HG03439 (cell line): ENCODE measurements around the gene MTIF3.
"Not testable (repeated sequence)": the region's sequence is repeated elsewhere in the genome, so short reads cannot be mapped to it uniquely, and the experiment has no call there.

Experiments
- ATAC-seq: cut with Tn5 transposase; IDR thresholded peaks from one replicate; pipeline ENCODE4 v1.9.1; 2021; ENCODE audit warnings: mild to moderate bottlenecking, moderate library complexity; ENCODE audit not compliant: unreplicated experiment

Gene MTIF3

DNA sequence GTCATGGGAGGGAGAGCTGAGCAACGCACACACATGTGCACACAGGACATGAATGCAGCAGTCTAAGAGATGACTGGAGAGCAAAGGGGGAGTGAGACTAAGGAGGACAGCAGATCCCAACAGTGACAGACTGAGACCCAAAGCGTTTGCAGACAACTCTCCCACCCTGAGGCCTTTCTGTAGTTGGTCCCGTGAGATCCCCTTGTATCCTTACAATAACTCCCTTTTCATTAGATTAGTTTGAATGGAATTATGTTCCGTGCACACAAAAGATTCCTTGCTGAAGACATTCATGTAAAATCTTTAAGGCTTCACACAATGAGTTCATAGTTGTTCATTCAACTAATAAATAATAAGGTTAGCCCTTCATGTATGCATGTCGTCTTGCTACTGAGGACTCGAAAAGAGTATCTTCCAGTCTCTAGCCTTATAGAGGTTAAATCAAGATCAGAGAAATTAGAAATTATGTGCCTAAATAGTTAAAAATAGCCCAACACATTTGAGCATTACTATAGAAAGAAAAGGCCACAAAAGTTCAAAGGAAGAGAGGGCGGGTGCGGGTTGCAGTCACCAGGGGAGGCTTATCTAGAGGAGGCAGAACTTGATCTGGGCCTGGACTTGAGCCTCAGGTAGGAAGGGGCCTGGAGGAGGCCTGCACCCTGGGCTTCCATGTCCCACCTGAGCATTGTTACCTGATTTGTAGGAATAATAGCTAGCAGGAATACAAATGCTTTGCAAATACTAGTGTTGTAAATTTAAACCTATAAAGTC lies 29.1 kb downstream of the MTIF3 start:
- ATAC-seq = no peak

DNA sequence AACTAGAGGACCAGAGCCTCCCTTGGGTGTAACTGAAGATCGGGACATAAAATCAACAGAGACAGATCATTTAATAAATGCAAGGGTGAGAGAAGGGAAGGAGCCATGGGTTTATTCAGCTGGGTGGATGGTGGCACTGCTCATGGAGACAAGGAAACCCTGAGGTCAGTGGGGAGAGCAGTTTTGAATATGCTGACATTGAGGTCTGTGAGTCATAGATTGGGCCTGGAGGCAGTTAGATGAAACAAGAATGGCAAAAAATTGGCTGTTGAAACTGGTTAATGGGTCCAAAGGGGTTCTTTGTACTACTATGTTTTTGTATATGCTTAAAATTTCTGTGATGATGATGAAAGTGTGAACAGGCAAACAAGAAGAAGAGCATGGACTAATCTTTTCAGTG lies 31.0 kb downstream of the MTIF3 start:
- ATAC-seq = no peak

- ATAC-seq = no peak
These were observed 35.2 kb downstream of the MTIF3 start for GRCh38 chr13:27415116-27415515.

DNA sequence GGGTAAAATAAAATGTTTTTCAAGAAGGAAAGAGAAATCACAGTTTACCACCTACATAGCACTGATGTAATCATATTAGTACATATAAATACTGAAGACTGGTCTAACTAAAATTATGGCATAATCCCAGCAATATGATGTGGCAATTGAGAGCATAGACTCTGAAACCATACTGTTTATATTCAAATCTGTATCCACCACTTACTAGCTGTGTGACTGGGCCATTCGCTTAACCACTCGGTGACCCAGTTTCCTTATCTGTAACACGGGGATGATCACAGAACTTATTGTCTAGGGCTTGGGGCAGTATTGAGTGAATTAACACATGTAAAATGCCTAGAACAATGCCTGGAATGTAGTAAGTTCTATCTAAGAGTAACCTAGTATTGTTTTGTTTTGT lies 39.0 kb downstream of the MTIF3 start:
- ATAC-seq = no peak

DNA sequence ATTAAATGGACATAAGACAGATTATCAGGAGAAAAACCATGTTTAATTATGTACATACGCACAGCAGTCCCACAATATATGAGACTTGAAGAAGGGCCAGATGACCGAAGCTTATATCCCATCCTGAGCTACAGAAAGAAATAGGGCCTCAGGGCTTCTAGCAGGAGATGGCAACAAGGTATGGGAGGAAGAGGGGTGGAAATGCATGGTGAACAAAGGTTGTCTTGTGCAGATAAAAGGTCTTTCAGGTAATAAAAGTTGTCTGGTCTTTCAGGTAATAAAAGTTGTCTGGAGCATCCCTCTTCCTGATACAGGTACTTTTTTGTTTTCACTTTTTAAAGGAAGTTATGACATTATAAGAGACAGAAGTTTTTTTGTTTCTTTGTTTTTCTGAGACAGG lies 41.4 kb downstream of the MTIF3 start:
- no peak for ATAC-seq

DNA sequence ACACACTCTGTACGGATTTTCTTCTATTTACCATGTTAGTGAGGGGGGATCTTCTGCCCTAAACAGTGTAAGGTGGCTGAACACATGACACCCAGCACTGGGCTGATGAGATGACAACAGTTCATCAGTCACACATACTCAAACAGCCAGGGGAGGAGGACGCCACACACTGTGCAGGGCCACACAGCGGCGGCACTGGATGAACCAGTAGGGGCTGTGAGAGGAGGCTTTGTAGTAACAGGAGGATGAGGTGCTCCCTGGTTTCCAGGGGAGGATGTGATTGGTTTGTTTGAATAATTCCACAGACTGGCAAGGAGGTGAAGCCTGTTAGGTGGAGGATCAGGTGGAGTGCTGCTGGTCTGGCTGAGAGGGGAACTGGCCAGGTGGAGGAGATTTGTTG lies 42.3 kb downstream of the MTIF3 start:
- ATAC-seq = no peak

- ATAC-seq = no peak
These were observed 44.0 kb downstream of the MTIF3 start for GRCh38 chr13:27406178-27406939.

- ATAC-seq = no peak
These were observed 44.7 kb downstream of the MTIF3 start for GRCh38 chr13:27405546-27406134.

GRCh38 chr13:27404680-27405079 lies 45.7 kb downstream of the MTIF3 start:
- no peak for ATAC-seq

DNA sequence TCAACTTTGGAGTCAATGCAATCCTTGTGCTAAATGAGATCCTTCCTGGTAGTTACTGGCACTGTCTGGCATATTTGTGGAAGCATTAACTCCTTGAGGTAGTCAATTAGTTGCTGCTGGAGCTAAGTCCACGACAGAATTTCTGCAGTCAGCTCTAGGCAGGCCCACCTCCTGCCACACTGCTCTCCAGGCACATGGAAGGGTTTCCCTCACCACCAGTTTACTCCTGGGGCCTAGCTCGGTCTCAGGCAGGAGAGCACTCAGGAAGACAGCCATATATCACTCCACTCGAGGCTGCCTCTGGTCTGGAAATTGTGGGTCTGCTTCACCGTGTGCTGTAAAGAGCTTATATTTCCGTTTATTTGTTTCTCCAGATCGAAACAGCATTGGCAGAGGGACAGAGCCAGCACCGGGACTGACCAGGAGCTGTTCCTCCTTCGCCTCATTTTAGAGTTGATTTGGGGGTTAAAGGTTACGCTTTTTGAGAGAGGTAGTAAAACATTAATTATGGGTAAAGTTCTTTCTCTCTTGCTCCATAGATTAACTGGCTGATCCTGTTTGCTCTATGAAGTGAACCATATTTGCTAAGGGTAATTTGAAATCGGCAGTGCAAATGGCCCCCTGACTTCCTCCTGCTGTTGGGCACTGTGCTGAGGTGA lies 46.5 kb downstream of the MTIF3 start:
- no peak for ATAC-seq

DNA sequence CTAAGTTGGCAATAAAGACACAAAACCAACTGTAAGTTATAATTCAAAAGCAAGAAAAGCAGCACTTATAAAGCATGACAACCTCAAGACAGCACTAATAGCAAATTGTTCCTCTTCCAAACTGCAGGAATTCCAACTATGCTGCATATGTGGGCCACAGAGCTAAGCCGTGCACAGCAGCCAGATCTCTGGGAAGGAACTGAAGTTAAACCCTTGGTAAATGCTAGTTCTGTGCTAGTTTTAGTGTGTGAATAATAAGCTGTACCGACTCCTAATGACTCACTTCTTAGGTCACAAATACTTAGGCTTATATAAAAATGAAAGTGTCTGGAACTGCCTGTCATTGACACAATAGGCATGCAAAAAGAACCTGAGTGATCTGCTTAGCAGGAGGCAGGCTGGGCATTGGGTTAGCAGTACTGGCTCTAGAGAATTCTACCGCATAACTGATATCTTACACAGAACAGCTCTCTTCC lies 47.1 kb downstream of the MTIF3 start:
- no peak for ATAC-seq

- ATAC-seq = no peak
These were observed 49.2 kb downstream of the MTIF3 start for GRCh38 chr13:27401210-27401609.

- not testable (repeated sequence) for ATAC-seq
These were observed 50.0 kb downstream of the MTIF3 start for GRCh38 chr13:27400405-27400804.

- no peak for ATAC-seq
These were observed 52.0 kb downstream of the MTIF3 start for GRCh38 chr13:27398360-27398759.

GRCh38 chr13:27396252-27396846 lies 54.0 kb downstream of the MTIF3 start:
- no peak for ATAC-seq

DNA sequence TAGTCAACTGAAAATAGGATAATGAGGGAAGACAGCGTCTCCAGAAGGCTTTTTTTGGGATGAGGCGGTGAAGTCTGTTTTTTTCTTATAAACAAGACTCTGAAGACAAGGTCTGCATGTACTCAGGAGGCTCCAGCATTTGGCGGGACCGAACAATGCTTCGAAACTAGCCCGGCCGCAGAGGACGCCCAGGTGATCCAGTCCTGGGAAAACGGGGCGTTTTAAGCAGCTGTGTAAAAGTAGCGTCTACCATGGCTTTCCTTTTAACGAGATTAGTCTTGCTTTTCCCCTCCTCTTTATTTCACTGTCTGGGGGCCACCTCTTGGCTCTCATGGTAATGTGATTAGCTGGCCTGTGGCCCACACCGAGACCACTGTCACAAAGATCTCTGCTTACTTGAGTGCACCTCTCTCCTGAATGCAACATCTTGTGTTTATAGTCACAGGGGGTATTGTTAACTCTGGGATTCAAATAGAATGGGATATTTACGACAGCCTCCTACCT lies 55.3 kb downstream of the MTIF3 start:
- ATAC-seq = no peak

DNA sequence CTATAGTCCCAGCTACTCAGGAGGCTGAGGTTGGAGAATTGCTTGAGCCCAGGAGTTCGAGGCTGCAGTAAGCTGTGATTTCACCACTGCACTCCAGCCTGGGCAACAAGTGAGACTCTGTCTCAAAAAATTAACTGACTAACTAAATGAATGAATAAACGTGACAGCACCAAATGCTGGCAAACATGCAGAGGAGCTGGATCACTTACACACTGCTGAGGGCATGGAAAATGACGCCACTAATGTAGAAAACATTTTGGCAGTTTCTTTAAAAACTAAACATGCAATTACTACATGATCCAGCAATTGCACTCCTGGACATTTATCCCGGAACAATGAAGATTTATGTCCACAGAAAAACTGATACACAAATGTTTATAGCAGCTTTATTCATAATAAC lies 57.3 kb downstream of the MTIF3 start:
- no peak for ATAC-seq

DNA sequence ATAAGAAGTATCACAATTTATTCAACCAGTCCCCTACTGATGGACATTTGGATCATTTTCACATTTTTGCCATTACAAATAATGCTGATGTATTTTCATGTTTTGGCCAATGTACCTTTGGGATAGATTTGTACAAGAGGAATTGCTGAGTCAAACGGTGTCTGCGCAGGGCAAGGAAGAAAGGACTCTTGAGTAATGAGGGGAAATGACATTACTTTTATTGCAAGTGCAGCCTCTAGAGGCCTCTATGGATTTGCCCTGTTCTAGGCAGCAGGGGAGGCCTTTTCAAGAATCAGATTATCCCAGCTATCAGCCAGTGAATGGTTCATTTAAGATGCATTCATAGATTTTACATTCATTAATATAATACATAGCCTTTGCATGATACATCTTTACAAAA lies 58.9 kb downstream of the MTIF3 start:
- ATAC-seq = no peak

GRCh38 chr13:27389891-27390290 lies 60.5 kb downstream of the MTIF3 start:
- no peak for ATAC-seq

DNA sequence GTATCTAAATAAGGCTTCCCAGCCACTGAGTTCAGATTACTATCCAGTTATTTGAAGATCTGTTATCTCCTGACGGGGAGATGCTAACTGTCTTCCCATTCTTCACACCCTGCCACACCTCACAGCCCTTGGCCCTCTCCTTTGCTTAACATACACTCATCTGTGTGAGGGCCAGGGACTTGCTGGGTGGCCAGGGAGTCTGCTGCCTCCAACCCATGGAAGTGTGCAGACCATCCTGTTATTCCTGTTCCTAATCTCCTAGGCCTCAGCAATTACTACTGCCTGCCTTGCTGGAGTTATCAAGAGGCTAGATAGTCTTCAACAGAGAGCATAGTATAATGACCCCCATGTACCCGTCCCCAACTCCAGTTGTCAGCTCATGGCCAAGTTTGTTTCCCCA lies 62.1 kb downstream of the MTIF3 start:
- no peak for ATAC-seq
